ENCODE results near the gene NSUN5.
A peak's percentile ranks its signal among the peaks of the same experiment; 100 is the strongest.

The NSUN5 gene

GRCh38 chr7:73350306-73351068 is 41.9 kb upstream of the NSUN5 start:
- Histone ChIP-seq H3K4me3 (no peak overlapping the region), H3K27ac (no peak overlapping the region)
- no peak for TF ChIP-seq CTCF (IDR thresholded peaks at IDR 0.05)
- DNase-seq (ENCODE audit: low spot score) = no peak

DNA sequence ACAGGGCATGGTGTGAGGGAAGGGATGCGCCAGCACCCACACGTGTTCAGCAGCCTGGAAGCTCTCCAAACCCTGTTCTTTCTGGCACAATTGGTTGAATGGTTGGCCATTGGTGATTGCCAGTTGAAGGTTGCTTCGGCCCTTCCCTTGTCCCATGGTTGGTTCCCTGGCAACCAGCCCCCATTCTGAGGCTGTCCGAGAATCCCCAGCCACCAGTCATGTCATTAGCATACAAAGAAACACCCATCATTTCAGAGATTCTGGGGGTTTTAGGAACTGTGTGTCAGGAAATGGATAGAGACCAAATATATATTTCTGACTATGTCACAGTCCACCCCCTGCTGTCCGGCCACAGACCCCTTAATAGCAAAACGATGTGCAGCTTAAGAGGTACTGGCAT is 41.1 kb upstream of the NSUN5 start:
- no peak overlapping the region for H3K27ac ChIP-seq
- DNase-seq (ENCODE audit: low spot score) = no peak
- no peak for TF ChIP-seq CTCF (IDR thresholded peaks at IDR 0.05)
- no peak overlapping the region for H3K4me3 ChIP-seq

GRCh38 chr7:73345951-73346350 is 37.3 kb upstream of the NSUN5 start:
- no peak overlapping the region for H3K27ac ChIP-seq
- no peak for TF ChIP-seq CTCF (IDR thresholded peaks at IDR 0.05)
- no peak for DNase-seq (ENCODE audit: low spot score)
- no peak overlapping the region for H3K4me3 ChIP-seq

- Histone ChIP-seq H3K27ac (no peak overlapping the region), H3K4me3 (no peak overlapping the region)
- DNase-seq (ENCODE audit: low spot score) = no peak
- no peak for TF ChIP-seq CTCF (IDR thresholded peaks at IDR 0.05)
Observed at GRCh38 chr7:73345538-73345937, 36.9 kb upstream of the NSUN5 start.

- no peak for TF ChIP-seq CTCF (IDR thresholded peaks at IDR 0.05)
- no peak overlapping the region for H3K4me3 ChIP-seq
Observed at GRCh38 chr7:73343671-73344380, 35.2 kb upstream of the NSUN5 start.

DNA sequence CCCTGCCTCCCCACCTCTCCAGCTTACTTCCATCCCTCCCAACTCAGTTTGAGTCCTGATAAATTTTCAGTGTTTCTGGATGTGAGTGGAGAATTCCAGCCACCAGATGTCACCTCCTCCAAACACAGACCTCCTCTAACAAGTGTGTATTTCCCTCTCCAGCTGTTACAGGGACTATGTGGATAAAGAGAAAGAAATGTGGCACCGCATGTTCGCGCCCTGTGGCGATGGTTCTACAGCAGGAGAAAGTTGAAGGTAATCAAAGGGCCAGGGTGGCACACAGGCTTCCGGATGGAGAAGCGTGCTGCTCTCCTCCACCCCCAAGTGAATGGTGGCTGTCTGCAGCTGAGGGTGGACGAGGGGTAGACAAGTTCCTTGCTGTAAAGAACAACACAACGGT is 34.0 kb upstream of the NSUN5 start:
- H3K4me3 ChIP-seq = peak overlapping the region; percentile 60
- DNase-seq (ENCODE audit: low spot score) = no peak
- TF ChIP-seq CTCF (IDR thresholded peaks at IDR 0.05) = peak; percentile 27
- no peak overlapping the region for H3K27ac ChIP-seq

More at GRCh38 chr7:73343671-73344380, 35.2 kb upstream of the NSUN5 start:
- no peak overlapping the region for H3K27ac ChIP-seq
- no peak for DNase-seq (ENCODE audit: low spot score)

GRCh38 chr7:73341877-73342276 is 33.3 kb upstream of the NSUN5 start:
- TF ChIP-seq CTCF (IDR thresholded peaks at IDR 0.05) = no peak
- no peak overlapping the region for H3K27ac ChIP-seq
- DNase-seq (ENCODE audit: low spot score) = no peak
- no peak overlapping the region for H3K4me3 ChIP-seq
